GM18868 (cell line): ENCODE data around the gene SPEF2.
"Not testable (repeated sequence)": the region's sequence is repeated elsewhere in the genome, so short reads cannot be mapped to it uniquely, and the experiment has no call there.

Source experiments
- ATAC-seq: cut with Tn5 transposase; IDR thresholded peaks from one replicate; pipeline ENCODE4 v1.9.1; 2021; ENCODE audit warnings: mild to moderate bottlenecking, moderate library complexity; ENCODE audit not compliant: unreplicated experiment

Gene SPEF2

DNA sequence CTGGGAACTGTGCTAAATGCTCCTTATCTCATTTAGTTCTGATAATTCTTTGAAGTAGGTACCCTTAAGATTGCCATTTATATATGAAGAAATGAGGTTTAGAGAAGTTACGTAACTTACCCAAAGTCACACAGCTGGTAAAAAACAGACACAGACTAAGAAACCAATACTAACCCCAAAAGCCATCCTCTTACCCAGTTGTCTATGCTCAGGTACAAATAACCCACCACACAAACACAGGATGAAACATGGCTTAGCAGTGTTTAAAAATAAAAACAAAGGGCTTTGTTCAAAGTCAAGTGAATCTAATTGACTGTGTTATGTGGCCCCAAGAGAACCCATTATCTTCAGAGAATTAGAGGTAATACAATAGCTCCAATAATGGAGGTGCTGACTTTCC is 202.0 kb downstream of the SPEF2 start:
- no peak for ATAC-seq

DNA sequence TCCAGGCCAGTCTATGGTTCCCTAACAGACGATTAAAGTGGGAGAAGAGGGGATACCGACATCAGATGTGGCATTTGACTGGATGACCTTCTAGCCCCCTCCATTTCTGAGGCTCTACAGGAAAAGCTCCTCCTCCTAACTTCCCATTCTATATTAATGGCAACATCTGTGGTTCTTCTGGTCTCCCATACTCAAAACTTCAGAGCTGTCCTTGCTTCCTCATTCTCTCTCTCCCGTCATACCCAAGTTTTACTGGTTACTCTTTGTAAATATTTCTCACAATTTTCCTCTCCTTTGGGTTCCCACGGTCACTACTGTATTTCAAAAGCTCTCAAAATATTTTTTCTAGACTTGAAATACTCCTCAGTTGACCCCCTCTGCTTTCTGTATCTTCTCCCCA is 203.1 kb downstream of the SPEF2 start:
- no peak for ATAC-seq

DNA sequence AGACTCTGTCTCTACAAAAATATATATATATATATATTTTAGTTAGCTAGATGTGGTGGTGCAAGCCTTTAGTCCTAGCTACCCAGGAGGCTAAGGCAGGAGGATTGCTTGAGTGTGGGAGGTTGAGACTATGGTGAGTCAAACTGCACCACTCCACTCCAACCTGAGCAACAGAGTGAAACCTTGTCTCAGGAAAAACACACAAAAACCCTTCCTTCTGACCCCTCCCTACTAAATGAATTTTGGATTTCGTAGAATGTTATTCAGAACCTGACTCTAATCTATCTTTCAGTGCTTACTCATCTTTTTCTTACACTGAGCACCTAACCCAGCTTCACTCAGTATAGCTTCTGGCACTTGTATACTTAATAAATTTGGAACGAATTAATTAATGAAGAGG is 203.8 kb downstream of the SPEF2 start:
- no peak for ATAC-seq

DNA sequence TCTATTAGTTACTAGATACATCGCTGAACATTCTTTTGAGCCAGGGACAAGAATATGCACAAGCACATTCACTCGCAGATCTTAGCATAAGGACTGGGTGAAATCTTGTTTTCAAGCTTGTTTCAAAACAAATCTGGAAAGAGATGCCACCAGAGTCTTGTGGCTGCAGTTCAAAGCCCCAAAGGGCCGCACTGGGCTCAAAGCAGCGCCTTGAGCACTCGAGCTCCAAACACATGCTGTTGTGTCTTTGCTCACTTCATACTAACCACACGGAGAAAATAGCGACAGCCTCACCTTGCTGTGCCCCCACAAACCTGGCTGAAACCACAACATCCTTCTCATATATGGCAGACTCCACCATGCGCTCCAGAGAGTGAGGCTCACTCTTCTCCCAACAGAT is 204.8 kb downstream of the SPEF2 start:
- no peak for ATAC-seq

DNA sequence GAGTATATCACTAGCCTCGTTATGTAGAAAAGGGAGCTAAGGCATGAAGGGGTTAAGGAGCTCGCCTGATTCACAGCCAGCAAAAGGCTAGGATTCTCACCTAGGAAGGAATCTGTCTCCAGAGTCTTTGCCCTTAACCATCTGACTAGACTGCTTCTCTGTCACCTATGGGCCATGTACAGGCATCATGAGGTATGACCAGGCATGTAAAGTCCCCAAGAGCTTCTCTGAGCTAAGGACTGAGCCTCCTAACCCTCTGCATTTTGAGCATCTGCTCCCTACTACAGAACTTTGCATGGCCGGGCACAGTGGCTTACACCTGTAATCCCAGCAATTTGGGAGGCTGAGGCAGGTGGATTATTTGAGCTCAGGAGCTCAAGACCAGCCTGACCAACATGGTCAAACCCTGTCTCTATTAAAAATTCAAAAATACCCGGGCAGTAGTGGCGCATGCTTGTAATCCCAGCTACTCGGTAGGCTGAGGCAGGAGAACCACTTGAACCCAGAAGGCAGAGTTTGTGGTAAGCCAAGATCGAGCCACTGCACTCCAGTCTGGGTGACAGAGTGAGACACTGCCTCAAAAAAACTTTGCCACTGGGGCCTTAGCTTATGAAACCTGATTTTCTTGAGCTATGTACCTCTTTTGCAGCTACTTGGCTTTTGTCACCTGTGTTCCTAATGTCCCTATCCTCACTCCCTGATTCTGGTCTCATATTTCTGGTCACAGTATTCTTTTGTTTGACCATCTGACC is 205.9 kb downstream of the SPEF2 start:
- ATAC-seq = no peak

DNA sequence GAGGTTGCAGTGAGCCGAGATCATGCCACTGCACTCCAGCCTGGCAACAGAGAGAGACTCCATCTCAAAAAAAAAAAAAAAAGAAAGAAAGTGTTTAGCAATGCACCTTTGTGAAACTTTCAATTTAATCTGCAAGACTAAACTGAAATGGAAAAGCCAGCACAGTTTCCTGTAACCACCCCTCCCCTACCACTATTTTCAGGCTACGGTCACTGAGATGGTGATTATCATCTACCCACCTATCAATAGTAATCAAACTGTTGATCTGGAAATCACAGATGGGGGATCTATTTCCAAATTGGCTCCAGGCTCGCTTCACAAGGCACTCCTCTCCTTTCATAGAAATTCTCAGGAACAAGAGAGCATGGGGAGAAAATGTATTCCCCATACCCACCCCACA is 208.4 kb downstream of the SPEF2 start:
- no peak for ATAC-seq

DNA sequence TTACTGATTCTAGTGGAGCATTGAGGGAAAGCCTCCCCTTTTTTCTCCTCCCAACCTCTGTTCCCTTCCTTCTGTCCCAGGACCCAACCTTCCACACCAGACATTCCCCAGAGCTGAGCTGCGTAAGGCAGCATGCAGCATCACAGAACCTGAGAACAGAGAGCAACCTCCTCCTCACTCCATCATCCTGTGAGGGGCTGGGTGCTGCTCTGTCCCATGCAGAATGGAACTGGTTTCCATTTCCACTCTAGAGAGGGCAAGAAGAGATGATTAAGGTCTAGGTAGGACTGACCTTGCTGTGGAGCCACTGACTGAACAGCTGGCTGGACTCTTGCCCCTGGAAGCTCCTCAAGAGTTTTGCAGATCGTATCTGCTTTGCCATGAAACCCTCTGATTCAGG is 208.9 kb downstream of the SPEF2 start:
- ATAC-seq = no peak

DNA sequence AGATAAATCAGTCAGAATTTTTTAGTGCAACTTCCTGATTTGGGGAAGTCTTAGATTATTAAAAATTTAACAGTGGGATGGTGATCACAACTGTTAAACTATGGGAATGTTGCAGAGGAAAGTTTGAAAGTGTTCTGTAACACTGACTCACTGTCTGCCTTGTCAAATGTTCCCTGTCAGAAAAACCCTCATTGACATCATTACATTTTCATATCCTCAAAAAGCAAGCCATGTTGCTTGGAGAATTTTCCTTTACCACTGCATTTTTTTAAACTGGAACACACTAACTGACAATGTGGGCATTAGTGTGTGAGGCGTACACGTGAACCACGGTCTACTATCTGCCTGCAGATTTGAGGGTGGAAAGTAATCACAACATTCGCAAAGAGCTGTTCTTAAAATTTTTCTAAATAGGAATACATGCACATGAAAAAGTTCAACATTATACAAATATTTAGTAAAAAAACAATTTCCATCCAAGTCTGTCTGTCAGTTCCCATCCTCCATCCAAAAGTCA is 210.5 kb downstream of the SPEF2 start:
- ATAC-seq = no peak

DNA sequence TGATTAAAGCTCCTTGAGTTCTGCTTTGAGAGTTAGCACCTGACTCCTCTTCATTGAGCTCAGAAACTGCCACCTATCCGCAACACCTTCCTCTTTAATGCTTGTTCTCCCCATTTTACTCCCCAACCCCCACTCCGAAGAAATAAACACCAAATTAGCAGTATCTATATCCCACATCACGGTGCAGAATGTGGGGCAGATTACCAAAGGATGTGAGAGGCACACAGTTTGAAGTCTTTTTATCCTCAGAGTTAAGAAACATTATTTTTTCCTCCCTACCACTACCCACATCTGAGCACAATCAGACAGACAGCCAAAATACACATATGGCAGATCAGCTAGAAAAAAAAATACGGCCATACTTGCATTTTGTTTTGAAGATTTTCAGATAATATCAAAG is 212.9 kb downstream of the SPEF2 start:
- ATAC-seq = no peak

DNA sequence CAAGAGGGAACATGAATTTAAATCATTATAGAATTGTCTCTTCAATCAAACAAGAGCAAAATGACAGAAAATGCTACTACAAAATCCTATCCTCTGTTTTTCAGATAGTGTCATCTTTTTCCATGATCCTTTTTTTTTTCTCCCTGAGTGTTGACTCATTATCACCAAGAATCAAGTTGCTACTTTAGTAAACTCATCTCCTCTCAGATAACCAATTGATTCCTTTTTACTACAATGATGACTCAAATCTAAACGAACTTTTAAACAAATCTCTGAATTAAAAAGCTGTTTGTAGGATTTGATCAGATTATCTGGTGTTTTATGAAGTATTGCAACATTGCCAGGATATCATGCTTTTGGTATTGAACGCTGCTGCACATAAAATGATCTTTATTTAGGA is 215.1 kb downstream of the SPEF2 start:
- ATAC-seq = no peak

DNA sequence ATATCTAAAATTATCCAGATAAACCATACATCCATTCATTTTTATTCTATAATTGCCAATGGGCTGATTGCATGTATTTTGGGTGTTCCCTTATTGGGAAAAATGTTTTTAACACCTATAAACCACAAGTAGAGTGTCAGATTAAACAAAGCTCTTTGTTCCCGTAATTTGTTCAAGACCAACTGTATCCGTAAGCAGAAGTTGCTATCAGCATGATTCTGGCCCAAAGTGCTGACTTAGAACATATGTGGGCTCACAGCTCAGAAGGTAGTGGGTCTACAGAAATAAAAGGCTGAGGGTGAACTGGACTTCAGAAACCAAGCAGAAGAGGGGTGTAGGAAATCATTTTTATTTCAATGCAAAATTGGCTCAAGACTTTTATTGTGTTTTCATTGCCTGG is 215.6 kb downstream of the SPEF2 start:
- no peak for ATAC-seq

DNA sequence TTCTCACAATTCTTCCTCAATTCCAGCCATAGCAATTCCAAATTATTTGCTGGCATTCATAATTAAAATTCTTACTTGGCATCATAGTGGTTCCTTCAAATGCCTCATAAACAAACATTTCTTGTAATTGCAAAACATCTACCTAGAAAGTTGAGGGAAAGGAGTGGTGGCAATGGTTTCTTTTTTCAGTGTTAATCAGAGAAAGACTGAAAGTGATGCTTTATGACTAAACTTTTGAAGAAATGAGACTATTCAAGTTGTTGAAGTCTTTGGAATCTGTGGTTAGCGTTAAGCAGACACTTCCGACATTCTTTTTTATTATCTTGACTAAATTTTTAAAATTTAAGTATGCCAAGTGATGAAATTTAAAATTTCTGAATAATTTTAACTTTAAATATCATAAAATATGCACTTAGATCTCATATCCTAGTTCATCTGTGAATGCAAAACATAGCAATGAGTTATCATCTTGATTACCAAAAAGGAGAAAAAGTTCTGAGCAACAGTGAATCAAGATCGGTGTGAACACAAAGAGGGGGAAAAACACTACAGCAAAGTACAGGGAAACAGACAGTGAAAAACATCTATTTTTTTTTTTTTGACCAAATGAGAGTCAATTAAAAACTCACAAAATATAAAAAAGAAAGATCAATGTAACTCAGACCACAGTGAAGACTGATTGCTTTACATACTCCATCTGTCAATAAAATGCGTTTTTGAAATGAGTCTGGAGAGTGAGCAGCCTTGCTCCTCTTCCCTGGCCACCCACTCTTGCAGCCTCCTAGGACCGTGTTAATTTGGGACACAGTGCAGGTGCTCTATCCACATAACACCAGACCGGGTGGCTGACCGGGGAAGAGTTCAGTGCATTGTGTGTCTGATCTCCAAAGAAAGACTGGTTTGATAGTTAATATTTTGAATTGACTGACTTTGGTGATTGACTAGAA is 218.4 kb downstream of the SPEF2 start:
- no peak for ATAC-seq

DNA sequence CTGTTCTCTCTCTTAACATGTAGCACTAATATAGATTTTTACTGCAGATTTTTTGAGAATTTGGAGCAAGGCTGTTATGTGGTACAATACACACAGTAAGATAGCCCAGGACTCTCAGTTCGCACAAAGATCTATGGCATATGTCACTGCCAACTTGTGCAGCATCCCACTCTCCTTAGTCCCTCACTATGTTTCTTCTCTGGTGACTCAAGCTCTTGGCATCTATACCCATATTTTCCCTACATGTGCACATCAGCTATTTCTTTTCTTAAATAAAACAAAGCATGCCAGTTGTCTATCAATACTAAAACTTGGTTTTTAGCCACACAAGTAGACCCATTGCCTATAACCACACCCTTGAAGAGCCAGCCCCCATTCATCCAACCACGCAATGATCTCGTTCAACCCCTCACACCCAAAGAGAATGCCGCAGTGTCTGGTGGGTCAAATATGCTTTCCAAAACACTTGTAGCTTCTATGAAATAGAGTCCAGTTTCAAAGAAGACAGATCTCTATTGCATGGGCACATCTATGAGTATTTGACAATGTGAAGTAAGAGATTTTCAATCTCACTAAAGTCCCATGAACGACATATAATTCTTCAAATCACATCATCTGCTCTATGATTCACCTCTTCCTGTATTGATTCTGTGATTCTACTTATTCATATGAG is 220.8 kb downstream of the SPEF2 start:
- ATAC-seq = no peak

DNA sequence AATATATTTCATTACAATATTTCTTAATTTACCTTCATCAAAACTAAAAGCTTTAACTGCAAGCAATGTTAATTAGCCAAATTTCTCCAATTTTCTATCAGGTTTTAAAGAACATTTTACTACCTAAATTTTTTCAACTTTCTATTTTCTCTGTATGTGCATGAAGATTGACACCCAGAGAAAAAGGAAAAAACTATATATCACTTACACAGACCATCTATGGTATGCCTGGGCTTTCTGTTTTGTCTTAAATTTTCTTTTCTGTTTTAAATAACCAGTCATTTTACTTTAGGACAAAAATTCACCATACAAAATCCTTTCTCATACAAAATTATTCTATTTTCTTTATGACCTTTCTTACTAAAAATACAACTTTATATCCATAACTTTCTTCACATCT is 225.2 kb downstream of the SPEF2 start:
- ATAC-seq = no peak

DNA sequence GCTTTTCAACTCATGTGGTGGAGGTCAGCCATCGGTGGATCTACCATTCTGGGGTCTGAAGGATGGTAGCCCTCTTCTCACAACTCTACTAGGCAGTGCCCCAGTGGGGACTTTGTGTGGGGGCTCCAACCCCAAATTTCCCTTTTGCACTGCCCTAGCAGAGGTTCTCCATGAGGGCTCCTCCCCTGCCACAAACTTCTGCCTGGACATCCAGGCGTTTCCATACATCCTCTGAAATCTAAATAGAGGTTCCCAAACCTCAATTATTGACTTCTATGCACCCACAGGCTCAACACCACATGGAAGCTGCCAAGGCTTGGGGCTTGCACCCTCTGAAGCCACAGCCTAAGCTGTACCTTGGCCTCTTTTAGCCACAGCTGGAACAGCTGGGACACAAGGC is 227.8 kb downstream of the SPEF2 start:
- ATAC-seq = not testable (repeated sequence)

DNA sequence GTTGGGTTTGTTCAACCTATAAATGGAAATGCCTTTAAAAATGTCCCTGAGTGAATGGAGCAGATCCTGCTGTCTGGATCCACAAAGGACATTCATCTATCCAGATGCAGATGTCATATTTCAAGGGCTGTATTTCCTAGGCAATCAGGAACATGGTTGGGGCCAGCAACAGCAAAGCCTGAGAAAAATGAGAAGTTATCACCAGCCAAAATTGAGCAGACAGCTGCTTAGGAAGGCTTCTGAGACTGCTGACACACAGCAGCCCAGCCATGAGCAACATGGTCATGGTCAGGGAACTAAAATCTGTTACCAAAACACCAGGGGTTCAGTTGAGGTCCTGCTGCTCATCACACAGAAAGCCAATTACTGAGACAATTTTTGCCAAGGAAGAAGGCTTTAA is 229.8 kb downstream of the SPEF2 start:
- no peak for ATAC-seq

DNA sequence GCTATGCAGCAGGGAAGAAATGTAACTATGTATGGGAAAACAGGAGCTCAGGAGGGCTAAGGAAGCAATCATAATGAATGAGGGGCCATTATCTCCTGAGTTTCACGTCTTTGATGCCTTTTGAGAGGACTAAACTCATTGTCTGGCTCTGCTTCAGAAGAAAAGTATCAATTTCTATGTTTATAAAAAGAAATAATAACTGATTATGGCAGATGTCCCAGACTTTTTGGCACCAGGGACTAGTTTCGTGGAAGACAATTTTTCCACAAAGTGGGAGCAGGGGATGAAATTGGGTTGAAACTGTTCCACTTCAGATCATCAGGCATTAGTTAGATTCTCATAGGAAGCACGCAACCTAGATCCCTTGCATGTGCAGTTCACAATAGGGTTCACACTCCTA is 230.3 kb downstream of the SPEF2 start:
- no peak for ATAC-seq

DNA sequence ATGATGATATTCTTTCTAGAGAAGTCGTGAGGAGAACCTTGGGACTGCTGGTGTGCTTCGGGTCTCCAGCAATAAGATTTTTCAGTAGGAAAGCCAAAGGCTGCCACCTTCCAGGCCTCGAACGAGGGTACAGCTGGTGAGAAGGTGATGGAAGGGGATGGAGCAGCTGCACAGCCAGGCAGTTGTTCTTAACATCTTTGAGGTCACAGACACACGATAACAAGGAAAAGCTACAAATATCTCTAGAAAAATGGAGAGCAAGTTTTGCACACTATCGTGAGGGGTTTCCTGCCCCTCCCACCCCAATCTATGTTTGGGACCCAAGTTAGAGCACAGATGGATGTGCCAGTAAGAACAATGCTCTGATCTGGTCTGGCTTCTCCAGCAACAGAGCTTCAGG is 232.2 kb downstream of the SPEF2 start:
- no peak for ATAC-seq

DNA sequence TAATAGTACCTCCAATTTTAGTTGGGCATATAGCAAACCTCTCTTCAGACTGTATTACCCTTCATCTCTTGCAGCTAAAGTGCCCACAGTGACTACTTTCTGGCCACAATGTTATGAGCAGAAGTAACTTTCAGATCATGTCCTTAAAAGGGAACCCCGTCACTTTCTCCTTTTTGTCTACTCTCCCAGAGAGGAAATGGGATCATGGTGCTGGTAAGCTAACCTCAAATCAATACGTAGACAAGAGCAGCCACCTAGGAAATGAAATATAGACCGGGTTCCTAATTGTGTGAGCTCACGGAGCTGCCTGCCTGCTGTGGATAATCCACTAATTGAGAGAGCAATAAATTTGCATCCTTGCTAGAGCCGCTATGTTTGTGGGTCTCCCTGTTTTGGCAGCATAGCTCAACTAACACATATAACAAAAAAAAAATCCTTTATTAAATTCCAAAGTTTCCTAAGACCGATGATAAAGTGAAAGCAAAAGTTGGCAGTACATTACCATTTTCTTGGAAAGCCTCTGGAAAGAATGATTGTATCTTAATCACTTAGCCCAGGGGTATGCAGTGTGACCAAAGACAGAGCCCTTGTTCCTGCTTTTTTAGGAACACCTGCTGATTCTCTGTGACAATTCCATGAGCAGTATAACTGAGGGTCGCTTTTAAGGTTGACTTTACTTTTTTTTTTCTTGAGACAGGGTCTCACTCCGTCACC is 233.5 kb downstream of the SPEF2 start:
- ATAC-seq = no peak

DNA sequence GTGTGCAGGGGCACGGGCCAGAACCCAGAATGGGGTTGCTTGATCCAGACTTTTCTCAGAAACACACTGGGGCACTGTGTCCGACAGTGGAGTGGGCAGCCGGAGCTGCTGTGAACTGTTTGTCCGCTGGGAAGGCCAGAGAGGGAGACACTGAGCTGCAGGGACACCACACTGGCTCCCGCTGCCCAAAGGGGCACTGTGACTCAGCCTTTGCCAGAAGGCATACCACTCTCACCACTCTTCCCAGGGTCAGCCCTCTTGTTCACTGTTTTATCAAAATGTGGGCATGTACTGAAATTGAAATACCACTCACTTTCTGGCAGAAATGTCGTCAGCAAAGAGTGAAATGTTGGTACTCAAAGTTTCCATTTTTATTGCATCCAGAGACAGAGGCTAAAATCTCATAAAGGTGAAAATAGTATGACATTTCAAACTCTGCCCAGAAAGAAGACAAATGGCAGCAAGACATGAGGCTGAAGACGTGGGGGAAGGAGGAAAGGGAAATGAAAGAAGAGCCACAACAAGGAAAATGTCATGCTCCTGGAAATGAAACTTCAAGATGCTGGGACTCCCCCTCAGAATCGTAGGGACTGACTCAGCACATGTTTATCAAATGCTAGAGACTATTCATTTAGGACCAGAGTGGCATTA is 234.5 kb downstream of the SPEF2 start:
- peak; percentile 51 for ATAC-seq
